ENCODE data around the gene GMDS.
"Not testable (repeated sequence)": the region's sequence is repeated elsewhere in the genome, so short reads cannot be mapped to it uniquely, and the experiment has no call there.

GMDS gene

DNA sequence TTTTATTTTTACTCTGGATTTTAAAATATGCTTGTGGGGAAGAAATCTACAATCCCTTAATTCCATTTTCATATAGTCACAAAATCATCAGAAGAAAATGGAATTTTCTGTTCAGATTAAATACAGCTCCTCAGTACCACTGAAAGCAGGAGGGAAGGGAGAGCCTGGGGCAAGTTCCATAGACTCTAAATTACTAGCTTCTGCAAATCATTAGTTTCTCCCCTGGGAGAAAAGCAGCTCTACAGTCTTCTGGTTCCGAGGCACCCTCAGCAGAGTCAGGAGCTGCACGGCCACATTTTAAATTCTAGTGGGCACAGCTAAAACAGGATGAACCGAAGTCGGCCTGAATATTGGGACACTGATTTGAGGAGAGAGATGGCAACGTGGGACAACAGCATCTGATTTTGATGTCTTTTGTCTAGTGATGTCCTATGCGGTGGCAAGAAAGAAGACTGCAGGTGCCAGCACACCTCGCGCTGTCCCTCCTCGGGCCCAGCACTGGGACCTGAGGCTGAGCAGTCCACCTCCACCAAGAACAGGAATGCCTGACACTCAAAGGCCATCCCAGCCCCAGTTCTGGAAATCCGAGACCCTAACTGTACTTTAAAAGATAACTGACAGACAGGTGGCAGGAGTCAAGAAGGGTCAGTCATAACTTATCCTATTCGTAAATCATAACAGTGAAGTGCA is 545.0 kb downstream of the GMDS start:
- no peak overlapping the region for H3K4me3 ChIP-seq (ENCODE audit: low read depth, low read length)
- TF ChIP-seq, protein P1, sequence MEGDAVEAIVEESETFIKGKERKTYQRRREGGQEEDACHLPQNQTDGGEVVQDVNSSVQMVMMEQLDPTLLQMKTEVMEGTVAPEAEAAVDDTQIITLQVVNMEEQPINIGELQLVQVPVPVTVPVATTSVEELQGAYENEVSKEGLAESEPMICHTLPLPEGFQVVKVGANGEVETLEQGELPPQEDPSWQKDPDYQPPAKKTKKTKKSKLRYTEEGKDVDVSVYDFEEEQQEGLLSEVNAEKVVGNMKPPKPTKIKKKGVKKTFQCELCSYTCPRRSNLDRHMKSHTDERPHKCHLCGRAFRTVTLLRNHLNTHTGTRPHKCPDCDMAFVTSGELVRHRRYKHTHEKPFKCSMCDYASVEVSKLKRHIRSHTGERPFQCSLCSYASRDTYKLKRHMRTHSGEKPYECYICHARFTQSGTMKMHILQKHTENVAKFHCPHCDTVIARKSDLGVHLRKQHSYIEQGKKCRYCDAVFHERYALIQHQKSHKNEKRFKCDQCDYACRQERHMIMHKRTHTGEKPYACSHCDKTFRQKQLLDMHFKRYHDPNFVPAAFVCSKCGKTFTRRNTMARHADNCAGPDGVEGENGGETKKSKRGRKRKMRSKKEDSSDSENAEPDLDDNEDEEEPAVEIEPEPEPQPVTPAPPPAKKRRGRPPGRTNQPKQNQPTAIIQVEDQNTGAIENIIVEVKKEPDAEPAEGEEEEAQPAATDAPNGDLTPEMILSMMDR (IDR thresholded peaks at IDR 0.05; ENCODE audit: insufficient read depth, low read depth, low read length, missing control alignments) = no peak
- no peak for DNase-seq (ENCODE audit: low read depth)

DNA sequence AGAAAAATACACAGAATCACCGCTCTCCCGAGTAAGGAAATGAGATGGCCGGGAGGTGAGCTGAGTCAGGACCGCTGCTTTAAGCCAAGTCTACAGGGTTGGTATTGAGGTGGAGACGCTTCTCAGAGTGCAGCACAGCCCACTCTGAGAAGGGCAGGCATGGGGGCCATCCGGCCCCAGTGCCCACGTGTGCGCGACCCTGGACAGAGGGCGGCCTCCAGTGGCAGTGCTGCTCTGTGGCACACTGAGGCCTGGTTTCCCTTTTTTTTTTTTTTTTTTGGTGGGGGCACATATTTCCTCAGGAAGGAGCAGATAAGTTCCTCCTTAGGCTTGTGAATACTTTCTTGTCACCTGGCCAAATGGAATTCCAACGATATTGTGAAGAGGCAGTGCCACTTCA is 546.9 kb downstream of the GMDS start:
- no peak for DNase-seq (ENCODE audit: low read depth)
- TF ChIP-seq, protein P1 (IDR thresholded peaks at IDR 0.05; ENCODE audit: insufficient read depth, low read depth, low read length, missing control alignments) = no peak

DNA sequence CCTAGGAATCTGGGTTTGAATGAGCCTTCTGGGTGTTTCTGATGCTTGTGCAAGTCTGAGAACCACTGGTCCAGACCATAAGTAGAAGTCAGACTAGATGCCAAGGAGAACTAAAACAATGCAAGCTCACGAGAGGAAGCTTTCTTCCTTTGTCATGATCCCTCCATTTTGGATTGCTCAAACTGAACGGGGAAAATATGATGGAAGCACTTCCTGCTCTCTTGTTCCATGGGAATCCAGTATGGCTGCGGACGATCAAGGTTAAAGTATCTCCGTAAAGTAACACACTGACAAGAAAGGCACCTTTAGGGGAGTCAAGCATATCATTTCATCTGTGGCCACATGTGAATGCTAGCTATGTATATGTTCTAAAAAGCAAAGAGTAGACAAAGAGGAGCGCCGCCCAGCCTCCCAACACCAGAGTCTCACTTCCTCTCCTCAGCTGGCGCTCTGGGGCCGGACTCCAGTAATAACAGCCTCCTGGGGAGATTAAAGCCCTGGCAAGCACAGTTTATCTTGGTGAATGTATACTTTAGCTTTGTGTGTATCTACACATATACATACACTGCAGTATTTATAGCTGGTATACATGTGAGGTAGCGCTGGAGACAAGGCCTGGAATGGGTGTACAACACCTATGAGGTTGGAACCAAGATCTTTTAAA is 547.6 kb downstream of the GMDS start:
- no peak for DNase-seq (ENCODE audit: low read depth)
- H3K4me3 ChIP-seq (ENCODE audit: low read depth, low read length) = no peak overlapping the region
- TF ChIP-seq, protein P1 (IDR thresholded peaks at IDR 0.05; ENCODE audit: insufficient read depth, low read depth, low read length, missing control alignments) = no peak

More for the DNA sequence above, 546.9 kb downstream of the GMDS start:
- H3K4me3 ChIP-seq (ENCODE audit: low read depth, low read length) = no peak overlapping the region

DNA sequence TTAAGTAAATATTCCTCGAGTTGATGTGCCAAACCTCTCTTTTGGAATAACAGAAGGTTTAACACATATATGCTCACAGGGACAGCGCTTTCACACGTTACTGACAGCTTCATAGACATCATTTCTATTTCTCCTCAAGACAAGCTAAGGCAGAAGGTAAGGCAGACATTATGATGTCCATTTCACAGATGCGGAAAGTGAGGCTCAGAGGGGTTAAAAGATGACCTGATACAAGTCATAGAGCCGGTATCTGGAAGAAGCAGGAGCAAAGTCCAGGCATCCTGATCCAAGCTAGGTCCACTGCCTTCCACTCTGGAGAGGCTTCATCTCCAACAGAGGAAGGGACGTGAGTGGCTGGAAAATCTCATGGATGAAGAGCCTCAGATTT is 548.9 kb downstream of the GMDS start:
- TF ChIP-seq, protein P1 (IDR thresholded peaks at IDR 0.05; ENCODE audit: insufficient read depth, low read depth, low read length, missing control alignments) = no peak
- no peak overlapping the region for H3K4me3 ChIP-seq (ENCODE audit: low read depth, low read length)
- no peak for DNase-seq (ENCODE audit: low read depth)

DNA sequence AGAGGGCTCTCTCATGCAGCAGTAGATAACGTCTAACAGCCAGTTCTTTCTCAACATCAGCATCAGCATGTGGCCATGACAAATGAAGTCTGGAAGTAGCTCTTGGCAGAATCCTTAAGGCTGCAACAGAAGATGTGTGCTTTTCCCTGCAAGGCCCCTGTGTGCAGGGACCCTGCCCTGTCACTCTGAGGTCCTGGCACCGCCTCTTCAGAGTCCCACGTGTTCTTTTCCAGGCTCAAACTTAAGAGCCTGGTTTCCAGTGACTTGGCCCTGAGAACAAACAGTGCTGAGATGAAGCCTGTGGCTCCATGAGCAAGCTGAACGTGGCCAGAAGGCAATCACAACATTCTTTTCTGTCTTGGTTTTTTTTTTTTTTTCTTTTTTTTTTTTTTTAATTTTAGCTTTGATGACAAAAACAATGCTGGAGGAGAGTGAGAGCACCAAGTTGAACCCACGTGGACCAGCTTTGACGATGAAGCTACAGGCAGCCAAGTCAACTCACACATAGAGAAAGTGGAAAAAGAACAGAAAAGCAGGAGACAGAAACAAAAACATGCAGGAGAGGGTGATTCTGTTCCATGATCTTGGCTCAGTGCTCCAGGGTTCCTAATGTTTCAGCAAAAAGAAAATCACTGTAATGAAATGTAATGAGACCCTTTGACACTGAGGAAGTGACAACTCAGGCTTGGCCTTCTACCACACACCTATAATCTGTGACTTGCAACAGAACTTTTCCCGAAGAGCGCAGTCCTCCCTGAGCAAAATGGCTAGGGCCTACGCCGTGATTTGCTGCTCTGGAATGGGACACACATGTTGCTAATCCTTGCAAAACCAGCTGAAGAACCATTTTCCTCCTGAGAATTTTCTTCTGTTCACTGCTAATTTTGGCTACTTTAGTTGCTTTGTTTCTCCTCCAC is 549.6 kb downstream of the GMDS start:
- DNase-seq (ENCODE audit: low read depth) = no peak
- TF ChIP-seq, protein P1 (IDR thresholded peaks at IDR 0.05; ENCODE audit: insufficient read depth, low read depth, low read length, missing control alignments) = no peak
- H3K4me3 ChIP-seq (ENCODE audit: low read depth, low read length) = no peak overlapping the region

DNA sequence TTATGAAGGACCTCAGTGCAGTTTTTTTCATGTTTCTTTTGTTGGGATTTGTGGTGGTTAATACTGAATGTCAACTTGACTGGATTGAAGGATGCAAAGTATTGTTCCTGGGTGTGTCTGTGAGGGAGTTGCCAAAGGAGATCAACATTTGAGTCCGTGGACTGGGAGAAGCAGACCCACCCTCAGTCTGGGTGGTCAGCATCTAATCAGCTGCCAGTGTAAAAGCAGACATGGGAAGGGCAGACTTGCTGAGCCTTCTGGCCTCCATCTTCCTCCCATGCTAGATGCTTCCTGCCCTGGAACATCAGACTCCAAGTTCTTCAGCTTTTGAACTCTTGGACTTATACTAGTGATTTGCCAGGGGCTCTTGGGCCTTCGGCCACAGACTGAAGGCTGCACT is 553.6 kb downstream of the GMDS start:
- not testable (repeated sequence) for DNase-seq (ENCODE audit: low read depth); H3K4me3 ChIP-seq (ENCODE audit: low read depth, low read length)

DNA sequence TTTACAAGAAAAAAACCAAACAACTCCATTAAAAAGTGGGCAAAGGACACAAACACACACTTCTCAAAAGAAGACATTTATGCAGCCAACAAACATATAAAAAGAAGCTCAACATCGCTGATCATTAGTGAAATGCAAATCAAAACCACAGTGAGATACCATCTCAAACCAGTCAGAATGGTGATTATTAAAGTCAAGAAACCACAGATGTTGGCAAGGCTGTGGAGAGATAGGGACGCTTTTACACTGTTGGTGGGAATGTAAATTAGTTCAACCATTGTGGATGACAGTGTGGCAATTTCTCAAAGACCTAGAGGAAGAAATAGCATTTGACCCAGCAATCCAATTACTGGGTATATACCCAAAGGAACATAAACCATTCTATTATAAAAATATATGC is 554.7 kb downstream of the GMDS start:
- H3K4me3 ChIP-seq (ENCODE audit: low read depth, low read length); DNase-seq (ENCODE audit: low read depth): not testable (repeated sequence)
